Glutamatergic neuron (in vitro differentiated cells): ENCODE measurements around the gene CASP2. TPM values are rescaled to one million over a fixed set of nuclear protein-coding genes. Genes with fewer than 3 reads are reported as not detected.

Experiments
- DNase-seq: peaks from one replicate; pipeline ENCODE4 v3.0.0; 2022
- H3K27ac Mint-ChIP-seq: one replicate; pipeline ENCODE4 v1.8.0; 2020; ENCODE audit warnings: mild to moderate bottlenecking, mixed read lengths, inconsistent platforms; ENCODE audit not compliant: unreplicated experiment
- H3K27me3 Mint-ChIP-seq: one replicate; pipeline ENCODE4 v1.8.0; 2020; ENCODE audit warnings: mild to moderate bottlenecking, moderate library complexity, mixed read lengths, inconsistent platforms; ENCODE audit not compliant: unreplicated experiment
- H3K36me3 Mint-ChIP-seq: one replicate; pipeline ENCODE4 v1.8.0; 2020; ENCODE audit warnings: mild to moderate bottlenecking, mixed read lengths, inconsistent platforms; ENCODE audit not compliant: unreplicated experiment
- H3K4me1 Mint-ChIP-seq: one replicate; pipeline ENCODE4 v1.8.0; 2020; ENCODE audit warnings: mild to moderate bottlenecking, low read depth, mixed read lengths, inconsistent platforms; ENCODE audit not compliant: unreplicated experiment
- H3K4me3 Mint-ChIP-seq: one replicate; pipeline ENCODE4 v1.8.0; 2020; ENCODE audit warnings: mild to moderate bottlenecking, mixed read lengths, inconsistent platforms; ENCODE audit not compliant: unreplicated experiment
- H3K9me3 Mint-ChIP-seq: one replicate; pipeline ENCODE4 v1.8.0; 2020; ENCODE audit warnings: mild to moderate bottlenecking, moderate library complexity, mixed read lengths, inconsistent platforms; ENCODE audit not compliant: unreplicated experiment
- CTCF ChIP-seq: fragments of 200-600 bp; sonication (generic); IDR thresholded peaks from one replicate; pipeline ENCODE4 v1.5.0; 2021; ENCODE audit not compliant: partially characterized antibody, unreplicated experiment
- total RNA-seq: library from RNA; stranded (reverse); fragmentation: NEBNext Ultra II Directional; extraction: Animal tissue kit (Norgen Biotek cat#: 25700); gene quantifications from one replicate; pipeline ENCODE4 v1.2.1, GENCODE V29; 2021; ENCODE audit not compliant: unreplicated experiment

CASP2 gene
- total RNA-seq, 1 donor from 2014 or later, result 59.2 TPM

GRCh38 chr7:143337216-143337615 lies 49.1 kb downstream of the CASP2 start:
- H3K4me1 Mint-ChIP-seq, result no peaks in the 10 kb centered on the region
- no peaks in the 10 kb centered on the region for H3K27me3 Mint-ChIP-seq
- no peak for TF ChIP-seq CTCF
- H3K9me3 Mint-ChIP-seq, result no peaks in the 10 kb centered on the region
- no peaks in the 10 kb centered on the region for H3K36me3 Mint-ChIP-seq
- no peak overlapping the region for H3K27ac Mint-ChIP-seq
- no peak for DNase-seq
- H3K4me3 Mint-ChIP-seq, result no peak overlapping the region

GRCh38 chr7:143341842-143342241 lies 53.7 kb downstream of the CASP2 start:
- no peaks in the 10 kb centered on the region for H3K9me3 Mint-ChIP-seq
- no peak for TF ChIP-seq CTCF
- peaks cover 3% of the 10 kb centered on the region for H3K4me1 Mint-ChIP-seq
- no peak for DNase-seq
- peaks cover 2% of the 10 kb centered on the region for H3K36me3 Mint-ChIP-seq
- no peaks in the 10 kb centered on the region for H3K27me3 Mint-ChIP-seq
- no peak overlapping the region for H3K4me3 Mint-ChIP-seq
- H3K27ac Mint-ChIP-seq, result no peak overlapping the region

DNA sequence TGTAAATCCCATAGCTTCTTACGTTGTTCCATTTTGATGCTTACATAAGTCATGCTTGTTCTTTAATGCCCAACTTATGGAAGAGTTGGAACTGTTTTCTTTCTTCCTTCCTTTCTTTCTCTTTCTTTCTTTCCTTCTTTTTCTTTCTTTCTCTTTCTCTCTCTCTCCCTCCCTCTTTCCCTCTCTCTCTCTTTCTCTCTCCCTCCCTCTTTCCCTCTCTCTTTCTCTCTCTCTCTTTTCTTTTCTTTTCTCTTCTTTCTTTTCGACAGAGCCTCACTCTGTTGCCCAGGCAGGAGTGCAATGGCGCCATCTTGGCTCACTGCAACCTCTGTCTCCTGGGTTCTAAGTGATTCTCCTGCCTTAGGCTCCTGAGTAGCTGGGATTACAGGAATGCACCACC lies 55.4 kb downstream of the CASP2 start:
- Mint-ChIP-seq H3K4me1 (peaks cover 3% of the 10 kb centered on the region), H3K27ac (no peak overlapping the region)

DNA sequence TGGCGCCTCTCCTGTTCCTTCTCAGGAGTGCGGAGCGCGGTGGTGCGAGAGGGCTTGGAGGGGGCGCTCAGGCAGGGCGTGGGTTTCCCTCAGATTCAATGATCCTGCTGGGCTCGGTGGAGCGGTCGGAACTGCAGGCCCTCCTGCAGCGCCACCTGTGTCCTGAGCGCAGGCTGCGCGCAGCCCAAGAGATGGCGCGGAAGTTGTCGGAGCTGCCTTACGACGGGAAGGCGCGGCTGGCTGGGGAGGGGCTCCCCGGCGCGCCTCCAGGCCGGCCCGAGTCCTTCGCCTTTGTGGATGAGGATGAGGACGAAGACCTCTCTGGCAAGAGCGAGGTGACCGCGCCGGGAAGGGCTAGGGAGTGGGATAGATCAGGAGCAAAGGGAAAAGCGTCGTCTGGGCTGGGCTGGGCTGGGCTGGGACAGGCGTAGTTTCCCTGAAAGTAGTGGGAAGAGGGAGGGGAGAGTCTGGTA lies 57.3 kb downstream of the CASP2 start:
- peak overlapping the region; percentile 85 for H3K4me3 Mint-ChIP-seq
- H3K4me1 Mint-ChIP-seq, result peaks cover 12% of the 10 kb centered on the region
- H3K9me3 Mint-ChIP-seq, result peaks cover 9% of the 10 kb centered on the region
- H3K27me3 Mint-ChIP-seq, result peaks cover 5% of the 10 kb centered on the region
- DNase-seq, result peak; percentile 77
- H3K36me3 Mint-ChIP-seq, result peaks cover 8% of the 10 kb centered on the region
- TF ChIP-seq CTCF, result peak; percentile 27
- no peak overlapping the region for H3K27ac Mint-ChIP-seq

More for the DNA sequence above, 55.4 kb downstream of the CASP2 start:
- TF ChIP-seq CTCF, result no peak
- Mint-ChIP-seq H3K9me3 (no peaks in the 10 kb centered on the region), H3K4me3 (no peak overlapping the region), H3K27me3 (no peaks in the 10 kb centered on the region), H3K36me3 (peaks cover 8% of the 10 kb centered on the region)
- no peak for DNase-seq

DNA sequence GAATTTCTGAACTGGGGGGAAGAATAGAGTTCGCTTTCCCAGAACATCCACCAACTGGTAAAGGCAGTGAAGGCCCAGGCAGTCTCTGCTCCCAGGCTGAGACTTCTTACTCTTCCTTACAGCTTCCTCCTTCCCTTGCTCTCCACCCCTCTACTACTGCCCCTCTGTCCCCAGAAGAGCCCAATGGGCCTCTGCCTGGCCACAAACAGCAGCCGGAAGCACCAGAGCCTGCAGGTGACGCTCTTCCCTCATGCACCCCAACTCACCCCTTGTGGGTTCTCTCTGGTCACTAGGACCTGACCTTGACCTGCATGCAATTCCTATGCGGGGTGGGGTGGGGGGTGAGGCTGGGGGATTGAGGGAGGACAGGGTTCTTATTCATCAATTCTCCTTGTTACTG lies 57.9 kb downstream of the CASP2 start:
- H3K27ac Mint-ChIP-seq, result no peak overlapping the region
- H3K9me3 Mint-ChIP-seq, result peaks cover 9% of the 10 kb centered on the region
- H3K36me3 Mint-ChIP-seq, result peaks cover 8% of the 10 kb centered on the region
- peaks cover 5% of the 10 kb centered on the region for H3K27me3 Mint-ChIP-seq
- DNase-seq, result no peak
- no peak overlapping the region for H3K4me3 Mint-ChIP-seq
- TF ChIP-seq CTCF, result no peak
- peaks cover 13% of the 10 kb centered on the region for H3K4me1 Mint-ChIP-seq
